HUES6 (cell line): Measurements from ENCODE around the gene STK11.
A peak's percentile ranks its signal among the peaks of the same experiment; 100 is the strongest.

Experiments
- H3K27ac ChIP-seq: 2 replicates; pipeline ENCODE4 v1.7.0; 2013; ENCODE audit warnings: low read depth, mild to moderate bottlenecking, low read length, inconsistent platforms
- H3K27me3 ChIP-seq: 2 replicates; pipeline ENCODE4 v1.6.1; 2013; ENCODE audit warnings: low read length; ENCODE audit not compliant: control insufficient read depth, insufficient read depth
- H3K36me3 ChIP-seq: 2 replicates; pipeline ENCODE4 v1.6.1; 2013; ENCODE audit warnings: low read length; ENCODE audit not compliant: control insufficient read depth, insufficient read depth
- H3K4me1 ChIP-seq: 2 replicates; pipeline ENCODE4 v1.6.1; 2013; ENCODE audit warnings: low read length; ENCODE audit not compliant: control insufficient read depth, insufficient read depth
- H3K4me3 ChIP-seq: 2 replicates; pipeline ENCODE4 v1.5.1; 2013; ENCODE audit warnings: low read depth, low read length
- H3K9ac ChIP-seq: one replicate; pipeline ENCODE4 v1.6.1; 2013; ENCODE audit warnings: mild to moderate bottlenecking, low read length
- H3K9me3 ChIP-seq: 2 replicates; pipeline ENCODE4 v1.6.1; 2013; ENCODE audit warnings: low read depth, low read length; ENCODE audit not compliant: control insufficient read depth, insufficient read depth

Gene STK11

GRCh38 chr19:1170938-1171754 lies 34.4 kb upstream of the STK11 start:
- H3K4me1 ChIP-seq, result peaks cover 59% of the 10 kb centered on the region
- H3K36me3 ChIP-seq, result no peaks in the 10 kb centered on the region
- H3K4me3 ChIP-seq, result peak overlapping the region; percentile 93; the same call in 1 of the 2 replicates
- no peaks in the 10 kb centered on the region for H3K9me3 ChIP-seq
- H3K27ac ChIP-seq, result no peak overlapping the region
- no peaks in the 10 kb centered on the region for H3K27me3 ChIP-seq
- peak overlapping the region; percentile 3 for H3K9ac ChIP-seq

GRCh38 chr19:1171755-1172352 lies 33.7 kb upstream of the STK11 start:
- Histone ChIP-seq H3K27ac (no peak overlapping the region), H3K9me3 (no peaks in the 10 kb centered on the region), H3K9ac (peak overlapping the region; percentile 23), H3K36me3 (no peaks in the 10 kb centered on the region), H3K4me3 (peak overlapping the region; percentile 93; the same call in 1 of the 2 replicates), H3K4me1 (peaks cover 52% of the 10 kb centered on the region), H3K27me3 (no peaks in the 10 kb centered on the region)

DNA sequence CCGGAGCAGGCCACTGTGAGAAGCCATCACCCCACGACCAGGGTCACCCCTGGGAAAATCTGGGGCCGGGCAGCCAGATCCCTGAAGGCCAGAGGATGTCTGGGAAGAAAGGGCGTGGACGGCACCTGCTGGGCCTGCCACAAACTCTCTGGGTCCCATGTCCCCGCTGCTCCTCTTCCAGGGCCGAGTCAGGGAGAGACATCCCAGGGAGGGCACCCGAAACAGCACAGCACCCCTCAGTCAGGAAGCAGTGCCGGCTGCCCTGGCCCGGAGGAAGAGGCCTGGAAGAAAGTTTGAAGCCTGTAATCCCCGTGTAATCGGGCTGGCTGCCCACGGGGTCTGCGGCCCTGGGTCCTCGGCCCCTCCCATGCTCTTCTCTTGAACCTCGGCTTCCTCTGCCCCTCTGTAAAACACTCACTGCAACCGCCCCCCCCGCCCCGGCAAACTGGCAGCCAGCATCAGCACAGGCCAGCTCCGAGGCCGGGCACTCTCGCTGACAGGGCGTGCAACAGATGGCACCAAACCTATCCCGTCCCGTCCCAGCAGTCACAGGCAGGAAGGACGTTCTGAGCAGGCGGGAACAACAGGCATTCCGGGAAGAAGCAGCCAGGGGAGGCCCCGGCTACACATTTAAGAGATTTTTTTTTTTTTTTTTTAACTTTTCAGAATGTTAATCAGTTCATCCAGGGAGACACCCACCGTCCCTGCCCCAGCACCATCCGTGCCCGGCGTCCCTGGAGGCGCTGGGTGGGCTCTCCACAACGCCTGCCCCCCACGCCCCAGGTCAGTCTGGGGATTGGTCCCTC lies 33.0 kb upstream of the STK11 start:
- Histone ChIP-seq H3K27ac (peak overlapping the region; percentile 42; the same call in 1 of the 2 replicates), H3K4me1 (peaks cover 45% of the 10 kb centered on the region), H3K4me3 (peak overlapping the region; percentile 93), H3K9ac (peak overlapping the region; percentile 75), H3K27me3 (no peaks in the 10 kb centered on the region), H3K36me3 (no peaks in the 10 kb centered on the region), H3K9me3 (no peaks in the 10 kb centered on the region)

GRCh38 chr19:1173159-1173844 lies 32.3 kb upstream of the STK11 start:
- Histone ChIP-seq H3K4me3 (peak overlapping the region; percentile 93), H3K36me3 (no peaks in the 10 kb centered on the region), H3K9me3 (no peaks in the 10 kb centered on the region), H3K27ac (peak overlapping the region; percentile 42; the same call in 1 of the 2 replicates), H3K4me1 (peaks cover 42% of the 10 kb centered on the region), H3K9ac (peak overlapping the region; percentile 75), H3K27me3 (no peaks in the 10 kb centered on the region)

- H3K36me3 ChIP-seq, result no peaks in the 10 kb centered on the region
- peak within 1 kb of the TSS; percentile 75 for H3K9ac ChIP-seq
- H3K27me3 ChIP-seq, result no peaks in the 10 kb centered on the region
- peaks cover 34% of the 10 kb centered on the region for H3K4me1 ChIP-seq
- no peaks in the 10 kb centered on the region for H3K9me3 ChIP-seq
- peak within 1 kb of the TSS; percentile 42; the same call in 1 of the 2 replicates for H3K27ac ChIP-seq
- peak within 1 kb of the TSS; percentile 93 for H3K4me3 ChIP-seq
Observed at GRCh38 chr19:1173845-1174809, 31.5 kb upstream of the STK11 start, which contains the start of gene SBNO2. TSS of gene SBNO2 (minus strand) at chr19:1174268. CDS start at chr19:1154276, 19,992 bp downstream.

DNA sequence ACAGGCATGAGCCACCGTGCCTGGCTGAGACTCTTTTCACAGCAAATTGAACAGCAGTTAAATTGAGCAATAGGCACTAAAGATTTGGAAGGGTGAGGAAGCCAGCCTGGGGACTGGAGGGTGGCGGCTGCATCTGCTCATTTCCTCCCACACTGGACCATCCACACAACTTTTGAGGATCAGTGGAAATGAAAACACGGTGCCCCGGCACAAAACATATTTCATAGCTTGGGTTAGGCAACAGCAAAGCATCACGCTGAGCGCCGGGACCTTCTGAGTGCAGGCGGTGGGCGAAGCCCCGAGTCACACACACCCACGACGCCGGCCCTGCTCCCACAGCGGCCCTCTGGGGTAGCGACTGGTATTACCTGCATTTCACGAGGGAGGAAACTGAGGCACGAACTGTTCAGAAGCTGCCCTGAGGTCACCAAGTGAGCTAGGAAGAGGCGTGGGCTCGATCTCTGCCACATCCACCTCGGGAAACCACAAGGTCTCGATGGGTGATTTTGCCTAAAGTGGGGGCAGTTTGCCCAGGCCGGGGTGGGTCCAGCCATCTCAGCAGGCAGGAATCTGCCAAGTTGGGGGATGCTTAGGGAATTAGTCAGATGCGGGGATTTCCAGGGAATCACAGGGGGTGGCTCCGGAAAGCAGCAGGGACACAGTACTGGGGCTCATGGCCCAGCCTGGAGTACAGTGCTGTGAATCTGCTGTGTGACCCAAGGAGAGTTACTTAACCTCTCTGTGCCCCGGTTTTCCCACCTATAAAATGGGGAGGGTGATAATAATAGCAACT lies 28.1 kb upstream of the STK11 start:
- H3K27ac ChIP-seq, result no peak overlapping the region
- H3K4me3 ChIP-seq, result no peak overlapping the region

GRCh38 chr19:1181606-1182005 lies 24.0 kb upstream of the STK11 start:
- no peaks in the 10 kb centered on the region for H3K36me3 ChIP-seq
- no peak overlapping the region for H3K4me3 ChIP-seq
- H3K9ac ChIP-seq, result peak overlapping the region; percentile 12
- no peak overlapping the region for H3K27ac ChIP-seq
- H3K4me1 ChIP-seq, result peaks cover 21% of the 10 kb centered on the region
- no peaks in the 10 kb centered on the region for H3K9me3 ChIP-seq
- no peaks in the 10 kb centered on the region for H3K27me3 ChIP-seq

More for the DNA sequence above, 28.1 kb upstream of the STK11 start:
- no peaks in the 10 kb centered on the region for H3K27me3 ChIP-seq
- H3K9me3 ChIP-seq, result no peaks in the 10 kb centered on the region
- H3K36me3 ChIP-seq, result no peaks in the 10 kb centered on the region
- H3K9ac ChIP-seq, result peak overlapping the region; percentile 29
- H3K4me1 ChIP-seq, result peaks cover 15% of the 10 kb centered on the region

GRCh38 chr19:1182068-1182467 lies 23.5 kb upstream of the STK11 start:
- H3K4me3 ChIP-seq, result no peak overlapping the region
- H3K36me3 ChIP-seq, result no peaks in the 10 kb centered on the region
- peaks cover 21% of the 10 kb centered on the region for H3K4me1 ChIP-seq
- H3K27ac ChIP-seq, result no peak overlapping the region
- peak overlapping the region; percentile 12 for H3K9ac ChIP-seq
- H3K9me3 ChIP-seq, result no peaks in the 10 kb centered on the region
- H3K27me3 ChIP-seq, result no peaks in the 10 kb centered on the region

GRCh38 chr19:1182727-1183126 lies 22.9 kb upstream of the STK11 start:
- H3K27ac ChIP-seq, result no peak overlapping the region
- H3K36me3 ChIP-seq, result no peaks in the 10 kb centered on the region
- H3K4me3 ChIP-seq, result no peak overlapping the region
- H3K9ac ChIP-seq, result no peak overlapping the region
- H3K27me3 ChIP-seq, result no peaks in the 10 kb centered on the region
- no peaks in the 10 kb centered on the region for H3K9me3 ChIP-seq
- peaks cover 21% of the 10 kb centered on the region for H3K4me1 ChIP-seq
